HepG2 (cell line): ENCODE measurements around the gene ZBBX.

ENCODE experiments used
- HNRNPK ChIP-seq: fragments of 200-400 bp; formaldehyde crosslinking; IDR thresholded peaks from 2 replicates; pipeline ENCODE4 v1.6.1; 2018; ENCODE audit warnings: low read length, low read depth, moderate library complexity, mild to moderate bottlenecking; ENCODE audit not compliant: poor library complexity, severe bottlenecking
- SP1 ChIP-seq, 2 experiments: fragments of 450-650 bp in 1 of 2; sonication (generic) in 1 of 2; formaldehyde crosslinking in 1 of 2; IDR thresholded peaks; 2 replicates each; pipeline versions ENCODE4 v1.4.0 to v1.6.1; 2016 to 2020; ENCODE audit warnings: missing genetic modification reagents in 1 of 2
- ZNF235 ChIP-seq: sonication (generic); formaldehyde crosslinking; IDR thresholded peaks from 2 replicates; pipeline ENCODE4 v1.8.1; 2023; ENCODE audit warnings: mild to moderate bottlenecking, missing genetic modification reagents, borderline replicate concordance

DNA sequence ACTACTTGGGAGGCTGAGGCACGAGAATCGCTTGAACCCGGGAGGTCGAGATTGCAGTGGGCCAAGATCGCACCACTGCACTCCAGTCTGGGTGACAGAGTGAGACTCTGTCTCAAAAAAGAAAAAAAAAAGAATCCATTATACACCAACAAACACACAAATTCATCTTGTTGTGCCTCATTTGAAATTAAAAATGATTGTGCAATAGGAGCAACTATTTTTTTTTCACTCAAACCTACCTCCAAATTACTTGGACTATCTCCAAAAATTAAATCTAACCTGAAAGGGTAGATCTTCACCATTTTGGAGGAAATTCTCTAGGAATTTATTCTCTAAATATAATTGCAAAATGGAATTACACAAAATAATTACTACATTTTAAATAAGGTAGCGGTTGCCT, 4.6 kb downstream of the ZBBX start:
- TF ChIP-seq ZNF235 (CRISPR knock-in tag) (no peak), HNRNPK (no peak), SP1 (IDR thresholded peaks at IDR 0.05) (no peak), SP1 (CRISPR knock-in tag; IDR thresholded peaks at IDR 0.05) (no peak)
